Heart left ventricle (tissue), 16 donors: ENCODE data around the gene SDS. TPM values are rescaled to one million over a fixed set of nuclear protein-coding genes. Genes with fewer than 3 reads are reported as not detected.

Experiments
- ATAC-seq, 4 donors: fragments of 200-7000 bp; cut with Tn5 transposase; one replicate each; pipeline ENCODE4 v1.9.1; 2020 to 2022; ENCODE audit warnings: moderate library complexity in 4 of 4, mild to moderate bottlenecking in 3 of 4, moderate number of reproducible peaks in 1 of 4
- DNase-seq, 5 donors: peaks; one replicate each; pipeline ENCODE4 v3.0.0-alpha.2; 2020
- H3K27ac ChIP-seq, 12 donors: fragments of 200-600 bp; sonication (generic) in 4 of 12; one replicate each; pipeline versions ENCODE4 v1.5.0 to v1.8.0; 2016 to 2022; ENCODE audit warnings: mild to moderate bottlenecking in 2 of 12
- H3K27me3 ChIP-seq, 9 donors: fragments of 200-600 bp; sonication (generic) in 2 of 9; one replicate each; pipeline versions ENCODE4 v1.5.1 to v1.8.0; 2016 to 2022; ENCODE audit warnings: mild to moderate bottlenecking in 3 of 9
- H3K36me3 ChIP-seq, 9 donors: fragments of 200-600 bp; sonication (generic) in 2 of 9; one replicate each; pipeline versions ENCODE4 v1.5.0 to v1.8.0; 2018 to 2022; ENCODE audit warnings: mild to moderate bottlenecking in 2 of 9
- H3K4me1 ChIP-seq, 12 donors: fragments of 200-600 bp; sonication (generic) in 4 of 12; one replicate each; pipeline versions ENCODE4 v1.5.0 to v1.8.0; 2016 to 2022; ENCODE audit warnings: mild to moderate bottlenecking in 3 of 12
- H3K4me3 ChIP-seq, 12 donors: fragments of 200-600 bp; sonication (generic) in 4 of 12; one replicate each; pipeline versions ENCODE4 v1.5.0 to v1.8.0; 2017 to 2022; ENCODE audit warnings: mild to moderate bottlenecking in 9 of 12, moderate library complexity in 4 of 12
- H3K9me3 ChIP-seq, 12 donors: fragments of 200-600 bp; sonication (generic) in 4 of 12; one replicate each; pipeline versions ENCODE4 v1.5.0 to v1.8.0; 2016 to 2022; ENCODE audit warnings: mild to moderate bottlenecking in 1 of 12
- CTCF ChIP-seq, 12 donors: fragments of 200-600 bp; sonication (generic) in 4 of 12; IDR thresholded peaks; one replicate each; pipeline versions ENCODE4 v1.5.0 to v1.8.0; 2018 to 2022; ENCODE audit warnings: antibody characterized with exemption in 12 of 12, mild to moderate bottlenecking in 5 of 12
- POLR2A ChIP-seq, 2 donors: fragments of 450-650 bp; IDR thresholded peaks; one replicate each; pipeline ENCODE4 v1.6.1; 2017; ENCODE audit warnings: antibody characterized with exemption in 2 of 2, mild to moderate bottlenecking in 2 of 2, moderate library complexity in 2 of 2
- WGBS, 4 donors: extraction: QIAGEN DNeasy Blood & Tissue Kit in 2 of 4; methylation state at CpG; one replicate each; pipeline versions ENCODE4 v1.1.5 to v1.1.7; 2013 to 2018; 5-methylcytosine and 5-hydroxymethylcytosine counted together
- intact Hi-C, 10 donors: fragments of 100-400 bp; cut with DNase I; formaldehyde crosslinking; loops; one replicate each; pipeline versions ENCODE4 v1.11.1 to v1.14.2; 2022
- polyA plus RNA-seq, 2 donors: library from polyadenylated mRNA; stranded (reverse); fragments of 200-250 nt; gene quantifications; one replicate each; pipeline ENCODE4 v1.2.3, GENCODE V29; 2013
- total RNA-seq, 9 donors: library from RNA; depleted of rRNA in 2 of 9; stranded (reverse); fragments of >200 nt in 2 of 9; fragmentation: NEBNext Ultra II Directional in 3 of 9; extraction: Animal tissue kit (Norgen Biotek cat#: 25700) in 3 of 9; gene quantifications; one replicate each; pipeline versions ENCODE4 v1.1.0 to v1.2.4, GENCODE V29; 2016 to 2023
- donor health status: ischemic (EF 13 %, LVEDD 7.1; RV severe dilation, severe dysfunction).
- donor health status: healthy with polysubstance abuse.
- donor health status: DM: no; HTN: yes; CAD: no.
- donor health status: DM: no; HTN: no; CAD: no.
- donor health status: ischemic (EF 25% LVEDD 6.9; RV normal size, moderate dysfunction).
- donor health status: ischemic (EF 25% LVEDD 5.7; RV mildly dilated, moderate dysfunction).
- donor health status: healthy.
- donor health status: DM: yes; HTN: yes; CAD: no.
- donor health status: ischemic (EF 35%, LVEDD 5.7; RV mildly dilated, moderate dysfunction).
- donor health status: nonischemic (EF 11% LVEDD 7.7; RV severe dilation, severe dysfunction).
- donor health status: DM: yes; HTN: yes; CAD: no.
- donor health status: PGD.
- donor health status: ischemic (EF 29% LVEDD 5.4; RV normal size, mild dysfunction).
- donor health status: nonischemic (EF 23%, LVEDD 6.1; RV moderate dilation, normal function).

SDS gene
- total and polyA plus RNA-seq, 11 donors, result 0.28 to 10.5 (median 0.44) TPM; not detected in 6

GRCh38 chr12:113345318-113345717 is 58.4 kb downstream of the SDS start:
- Histone ChIP-seq H3K9me3 (no peaks in the 10 kb centered on the region), H3K36me3 (no peaks in the 10 kb centered on the region), H3K4me3 (no peak overlapping the region), H3K27me3 (no peaks in the 10 kb centered on the region), H3K4me1 (no peaks in the 10 kb centered on the region), H3K27ac (no peak overlapping the region)
- WGBS, 4 donors, result 92 to 96% (median 94%) methylated on average over 6 of the region's 6 CpGs
- intact Hi-C loops, result no loop called here
- no peak for ATAC-seq
- TF ChIP-seq CTCF (IDR thresholded peaks at IDR 0.05) (no peak), POLR2A (IDR thresholded peaks at IDR 0.05) (no peak)
- no peak for DNase-seq

Other genes starting within 250 kb of the SDS start
- gene DDX54, start 218.4 kb downstream of the SDS start, total RNA-seq, result 10 to 100 TPM; 28.2 to 60.2 (median 38.2) TPM
- 10 to 100 TPM; 23.4 to 53.2 TPM for gene DDX54, start 218.4 kb downstream of the SDS start, polyA plus RNA-seq
- 10 to 100 TPM; 13.3 to 30.7 (median 16.0) TPM for gene RITA1, start 218.2 kb downstream of the SDS start, total RNA-seq
- 10 to 100 TPM; 10.4 to 12.9 TPM for gene RITA1, start 218.2 kb downstream of the SDS start, polyA plus RNA-seq
- 100 to 1,000 TPM in 4 of 9 donors, 10 to 100 TPM in 5; 52.1 to 136 (median 92.0) TPM for gene TPCN1, start 182.4 kb downstream of the SDS start, total RNA-seq
- 10 to 100 TPM; 22.6 to 75.1 TPM for gene TPCN1, start 182.4 kb downstream of the SDS start, polyA plus RNA-seq
- gene SLC8B1, start 68.8 kb downstream of the SDS start, total RNA-seq, result 10 to 100 TPM in 8 of 9 donors, 1 to 10 TPM in 1; 9.7 to 33.2 (median 12.3) TPM
- 1 to 10 TPM; 8.8 to 8.9 TPM for gene SLC8B1, start 68.8 kb downstream of the SDS start, polyA plus RNA-seq
- 10 to 100 TPM; 28.8 to 66.6 (median 33.6) TPM for gene PLBD2, start 45.3 kb downstream of the SDS start, total RNA-seq
- 10 to 100 TPM; 15.6 to 17.5 TPM for gene PLBD2, start 45.3 kb downstream of the SDS start, polyA plus RNA-seq
- gene SDSL, start 18.5 kb upstream of the SDS start, total RNA-seq, result 10 to 100 TPM in 4 of 9 donors, 1 to 10 TPM in 5; 2.6 to 21.0 (median 7.9) TPM
- 1 to 10 TPM; 2.5 to 3.3 TPM for gene SDSL, start 18.5 kb upstream of the SDS start, polyA plus RNA-seq
- not detected for gene LHX5, start 68.0 kb upstream of the SDS start, total RNA-seq
- gene LHX5, start 68.0 kb upstream of the SDS start, polyA plus RNA-seq, result not detected